ENCODE data around the gene FAM53A. TPM values are rescaled to one million over a fixed set of nuclear protein-coding genes. Genes with fewer than 3 reads are reported as not detected.
"Not testable (repeated sequence)": the region's sequence is repeated elsewhere in the genome, so short reads cannot be mapped to it uniquely, and the experiment has no call there.

FAM53A gene
- total and polyA plus RNA-seq, 5 donors from 2014 or later, result 0.76 to 3.6 (median 1.8) TPM

GRCh38 chr4:1642196-1642951 is 41.7 kb downstream of the FAM53A start:
- ATAC-seq (ENCODE audit: low read depth in 2 of 2), result no peak
- H3K4me3 Mint-ChIP-seq, result no peak overlapping the region
- no peaks in the 10 kb centered on the region for H3K36me3 Mint-ChIP-seq
- H3K36me3 ChIP-seq (ENCODE audit: control insufficient read depth, insufficient read depth, low read length), result no peaks in the 10 kb centered on the region
- peaks cover 0 to under 1% (median under 1%) of the 10 kb centered on the region in 4 donors for H3K4me1 Mint-ChIP-seq
- H3K9me3 ChIP-seq (ENCODE audit: control insufficient read depth in 2 of 2, low read length in 2 of 2), result no peaks in the 10 kb centered on the region
- H3K27me3 ChIP-seq (ENCODE audit: control insufficient read depth, insufficient read depth, low read length), result no peaks in the 10 kb centered on the region
- H3K9me3 Mint-ChIP-seq, result no peaks in the 10 kb centered on the region
- DNase-seq, result no peak
- no peak overlapping the region for H3K27ac ChIP-seq (ENCODE audit: insufficient read depth, low read length, poor library complexity, severe bottlenecking)
- no peak overlapping the region for H3K4me3 ChIP-seq (ENCODE audit: low read depth, low read length)
- H3K4me1 ChIP-seq (ENCODE audit: control insufficient read depth, insufficient read depth, low read length, poor library complexity, severe bottlenecking), result no peaks in the 10 kb centered on the region
- no peaks in the 10 kb centered on the region for H3K27me3 Mint-ChIP-seq
- H3K27ac Mint-ChIP-seq, result no peak overlapping the region

DNA sequence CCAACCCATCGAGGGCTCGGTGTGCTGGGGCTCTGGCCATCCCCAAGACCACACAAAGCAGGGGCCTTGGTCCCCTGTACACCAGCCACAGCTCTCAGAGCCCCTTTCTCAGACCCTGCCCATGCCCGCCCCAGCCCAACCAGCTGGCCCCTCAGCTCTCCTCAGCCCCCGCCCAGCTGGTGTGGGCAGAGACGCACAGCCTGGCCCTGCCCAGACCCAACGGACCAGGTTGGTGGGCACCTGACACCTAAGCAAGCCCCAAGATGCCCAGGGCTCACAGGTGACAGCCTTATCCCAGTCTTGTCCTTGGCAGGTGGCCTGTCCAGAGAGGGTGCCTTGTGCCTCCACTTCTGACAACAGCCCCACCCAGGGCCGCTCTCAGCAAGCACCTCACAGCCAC is 42.4 kb downstream of the FAM53A start:
- no peaks in the 10 kb centered on the region for H3K9me3 Mint-ChIP-seq
- H3K36me3 Mint-ChIP-seq, result no peaks in the 10 kb centered on the region
- no peak overlapping the region for H3K27ac Mint-ChIP-seq

DNA sequence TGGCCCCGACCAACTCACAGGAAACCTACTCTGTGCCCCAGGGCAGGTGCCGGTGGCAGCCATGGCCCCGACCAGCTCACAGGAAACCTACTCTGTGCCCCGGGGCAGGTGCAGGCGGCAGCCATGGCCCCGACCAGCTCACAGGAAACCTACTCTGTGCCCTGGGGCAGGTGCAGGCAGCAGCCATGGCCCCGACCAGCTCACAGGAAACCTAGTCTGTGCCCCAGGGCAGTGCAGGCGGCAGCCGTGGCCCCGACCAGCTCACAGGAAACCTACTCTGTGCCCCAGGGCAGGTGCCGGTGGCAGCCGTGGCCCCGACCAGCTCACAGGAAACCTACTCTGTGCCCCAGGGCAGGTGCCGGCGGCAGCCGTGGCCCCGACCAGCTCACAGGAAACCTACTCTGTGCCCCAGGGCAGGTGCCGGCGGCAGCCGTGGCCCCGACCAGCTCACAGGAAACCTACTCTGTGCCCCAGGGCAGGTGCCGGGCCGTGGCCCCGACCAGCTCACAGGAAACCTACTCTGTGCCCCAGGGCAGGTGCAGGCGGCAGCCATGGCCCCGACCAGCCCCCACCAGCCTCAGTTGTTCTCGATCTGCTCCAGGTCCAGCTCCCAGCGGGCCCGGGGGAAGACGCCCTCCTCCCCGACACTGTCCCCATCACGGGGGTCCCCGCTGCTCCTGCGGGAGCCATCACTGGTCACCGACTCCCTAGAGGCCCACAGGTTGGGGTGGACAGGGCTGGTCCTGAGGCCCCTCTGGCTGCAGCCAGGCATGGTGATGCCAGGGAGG is 43.2 kb downstream of the FAM53A start:
- not testable (repeated sequence) for H3K4me3 ChIP-seq (ENCODE audit: low read depth, low read length); H3K36me3 ChIP-seq (ENCODE audit: control insufficient read depth, insufficient read depth, low read length); H3K27me3 Mint-ChIP-seq; H3K27ac ChIP-seq (ENCODE audit: insufficient read depth, low read length, poor library complexity, severe bottlenecking); H3K4me1 Mint-ChIP-seq; DNase-seq; H3K4me1 ChIP-seq (ENCODE audit: control insufficient read depth, insufficient read depth, low read length, poor library complexity, severe bottlenecking); H3K9me3 Mint-ChIP-seq; H3K27me3 ChIP-seq (ENCODE audit: control insufficient read depth, insufficient read depth, low read length); H3K4me3 Mint-ChIP-seq; ATAC-seq (ENCODE audit: low read depth in 2 of 2); H3K36me3 Mint-ChIP-seq; H3K9me3 ChIP-seq (ENCODE audit: control insufficient read depth in 2 of 2, low read length in 2 of 2)
- H3K27ac Mint-ChIP-seq, result peak overlapping the region in 1 of 3 donors; percentile 46

More for the DNA sequence above, 42.4 kb downstream of the FAM53A start:
- Histone ChIP-seq H3K9me3 (ENCODE audit: control insufficient read depth in 2 of 2, low read length in 2 of 2) (no peaks in the 10 kb centered on the region), H3K4me3 (ENCODE audit: low read depth, low read length) (no peak overlapping the region), H3K27me3 (ENCODE audit: control insufficient read depth, insufficient read depth, low read length) (no peaks in the 10 kb centered on the region), H3K27ac (ENCODE audit: insufficient read depth, low read length, poor library complexity, severe bottlenecking) (no peak overlapping the region), H3K36me3 (ENCODE audit: control insufficient read depth, insufficient read depth, low read length) (no peaks in the 10 kb centered on the region), H3K4me1 (ENCODE audit: control insufficient read depth, insufficient read depth, low read length, poor library complexity, severe bottlenecking) (no peaks in the 10 kb centered on the region)
- DNase-seq, result no peak
- no peak for ATAC-seq (ENCODE audit: low read depth in 2 of 2)
- Mint-ChIP-seq H3K4me1 (no peaks in the 10 kb centered on the region), H3K4me3 (no peak overlapping the region), H3K27me3 (no peaks in the 10 kb centered on the region)

- Histone ChIP-seq H3K36me3 (ENCODE audit: control insufficient read depth, insufficient read depth, low read length) (no peaks in the 10 kb centered on the region), H3K4me1 (ENCODE audit: control insufficient read depth, insufficient read depth, low read length, poor library complexity, severe bottlenecking) (no peaks in the 10 kb centered on the region), H3K27ac (ENCODE audit: insufficient read depth, low read length, poor library complexity, severe bottlenecking) (no peak overlapping the region), H3K27me3 (ENCODE audit: control insufficient read depth, insufficient read depth, low read length) (no peaks in the 10 kb centered on the region), H3K9me3 (ENCODE audit: control insufficient read depth in 2 of 2, low read length in 2 of 2) (no peaks in the 10 kb centered on the region), H3K4me3 (ENCODE audit: low read depth, low read length) (no peak overlapping the region)
- Mint-ChIP-seq H3K36me3 (no peaks in the 10 kb centered on the region), H3K4me3 (no peak overlapping the region), H3K9me3 (no peaks in the 10 kb centered on the region), H3K27me3 (no peaks in the 10 kb centered on the region), H3K4me1 (no peaks in the 10 kb centered on the region), H3K27ac (peak overlapping the region in 1 of 3 donors; percentile 46)
- no peak for ATAC-seq (ENCODE audit: low read depth in 2 of 2)
- no peak for DNase-seq
Observed at GRCh38 chr4:1640190-1640589, 43.9 kb downstream of the FAM53A start.

DNA sequence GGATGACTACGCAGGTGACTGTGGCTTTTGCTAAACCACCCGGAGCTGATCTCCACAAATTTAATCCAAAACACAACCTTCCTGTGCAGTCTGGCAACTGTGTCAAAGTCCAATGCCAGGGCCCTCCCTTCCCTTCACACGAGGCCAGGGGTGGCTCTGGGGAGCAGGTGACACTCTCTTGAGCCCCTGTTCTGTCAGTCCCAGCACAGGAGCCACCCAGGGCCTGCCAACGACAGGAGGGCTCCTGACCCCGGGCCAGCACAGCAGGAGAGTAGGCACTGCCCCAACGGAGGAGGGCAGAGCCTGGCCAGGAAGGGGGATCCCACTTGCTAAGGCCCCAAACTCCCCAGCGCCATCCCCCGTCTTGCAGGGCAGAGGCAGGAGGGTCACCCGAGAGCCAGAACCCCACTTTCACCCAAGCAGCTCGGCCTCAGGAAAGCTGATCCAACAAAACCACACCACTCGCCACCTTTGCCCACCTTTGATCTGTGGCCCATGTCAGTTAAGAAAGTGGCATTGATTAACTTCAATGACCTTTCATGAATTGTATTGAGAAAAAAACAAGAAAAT is 44.7 kb downstream of the FAM53A start:
- no peak overlapping the region for H3K27ac ChIP-seq (ENCODE audit: insufficient read depth, low read length, poor library complexity, severe bottlenecking)
- no peaks in the 10 kb centered on the region for H3K27me3 ChIP-seq (ENCODE audit: control insufficient read depth, insufficient read depth, low read length)
- no peak for DNase-seq
- no peak for ATAC-seq (ENCODE audit: low read depth in 2 of 2)
- no peaks in the 10 kb centered on the region for H3K36me3 ChIP-seq (ENCODE audit: control insufficient read depth, insufficient read depth, low read length)
- Mint-ChIP-seq H3K36me3 (no peaks in the 10 kb centered on the region), H3K27ac (no peak overlapping the region), H3K9me3 (peaks cover 0 to 1% (median 0%) of the 10 kb centered on the region in 7 donors), H3K4me1 (no peaks in the 10 kb centered on the region), H3K27me3 (no peaks in the 10 kb centered on the region), H3K4me3 (no peak overlapping the region)
- no peaks in the 10 kb centered on the region for H3K4me1 ChIP-seq (ENCODE audit: control insufficient read depth, insufficient read depth, low read length, poor library complexity, severe bottlenecking)
- H3K4me3 ChIP-seq (ENCODE audit: low read depth, low read length), result no peak overlapping the region
- no peaks in the 10 kb centered on the region for H3K9me3 ChIP-seq (ENCODE audit: control insufficient read depth in 2 of 2, low read length in 2 of 2)

GRCh38 chr4:1638873-1639272 is 45.2 kb downstream of the FAM53A start:
- ATAC-seq (ENCODE audit: low read depth in 2 of 2) (no peak), DNase-seq (no peak)
- Mint-ChIP-seq H3K4me3 (no peak overlapping the region), H3K4me1 (no peaks in the 10 kb centered on the region), H3K9me3 (peaks cover 0 to 1% (median 0%) of the 10 kb centered on the region in 7 donors), H3K27ac (no peak overlapping the region), H3K36me3 (no peaks in the 10 kb centered on the region), H3K27me3 (no peaks in the 10 kb centered on the region)
- Histone ChIP-seq H3K36me3 (ENCODE audit: control insufficient read depth, insufficient read depth, low read length) (no peaks in the 10 kb centered on the region), H3K4me3 (ENCODE audit: low read depth, low read length) (no peak overlapping the region), H3K27ac (ENCODE audit: insufficient read depth, low read length, poor library complexity, severe bottlenecking) (no peak overlapping the region), H3K27me3 (ENCODE audit: control insufficient read depth, insufficient read depth, low read length) (no peaks in the 10 kb centered on the region), H3K9me3 (ENCODE audit: control insufficient read depth in 2 of 2, low read length in 2 of 2) (no peaks in the 10 kb centered on the region), H3K4me1 (ENCODE audit: control insufficient read depth, insufficient read depth, low read length, poor library complexity, severe bottlenecking) (no peaks in the 10 kb centered on the region)

DNA sequence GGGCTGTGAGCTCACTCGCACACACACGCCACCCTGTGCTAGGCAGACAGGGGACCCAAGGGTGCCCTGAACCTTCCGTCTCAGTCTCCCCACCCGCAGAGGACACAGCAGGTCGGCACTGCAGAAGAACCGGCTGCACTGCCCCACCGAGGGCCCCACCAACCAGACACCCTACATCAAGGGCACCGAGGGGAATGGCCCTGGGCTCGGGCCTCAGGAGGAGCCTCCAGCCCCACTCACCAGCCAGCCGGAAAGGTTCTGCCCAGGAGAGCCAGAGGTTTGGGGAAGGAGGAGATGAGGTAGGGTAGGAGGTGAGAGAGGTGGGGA is 45.9 kb downstream of the FAM53A start:
- H3K27me3 ChIP-seq (ENCODE audit: control insufficient read depth, insufficient read depth, low read length), result no peaks in the 10 kb centered on the region
- no peaks in the 10 kb centered on the region for H3K36me3 ChIP-seq (ENCODE audit: control insufficient read depth, insufficient read depth, low read length)
- DNase-seq (no peak), ATAC-seq (ENCODE audit: low read depth in 2 of 2) (no peak)
- Mint-ChIP-seq H3K27ac (no peak overlapping the region), H3K27me3 (no peaks in the 10 kb centered on the region), H3K4me1 (no peaks in the 10 kb centered on the region), H3K4me3 (no peak overlapping the region), H3K36me3 (no peaks in the 10 kb centered on the region), H3K9me3 (peaks cover 0 to 1% (median 0%) of the 10 kb centered on the region in 7 donors)
- no peaks in the 10 kb centered on the region for H3K4me1 ChIP-seq (ENCODE audit: control insufficient read depth, insufficient read depth, low read length, poor library complexity, severe bottlenecking)
- no peak overlapping the region for H3K4me3 ChIP-seq (ENCODE audit: low read depth, low read length)
- H3K27ac ChIP-seq (ENCODE audit: insufficient read depth, low read length, poor library complexity, severe bottlenecking), result no peak overlapping the region
- H3K9me3 ChIP-seq (ENCODE audit: control insufficient read depth in 2 of 2, low read length in 2 of 2), result no peaks in the 10 kb centered on the region

Data from CD4-positive, CD25-positive, alpha-beta regulatory T cell (primary cell).